Glomerular endothelial cell (primary cell): ENCODE data around the gene USP19. TPM values are rescaled to one million over a fixed set of nuclear protein-coding genes. Genes with fewer than 3 reads are reported as not detected.

Source experiments
- DNase-seq: peaks from one replicate; pipeline ENCODE4 v3.0.0-alpha.2; 2011; ENCODE audit warnings: low read depth, low spot score; ENCODE audit errors: extremely low read depth
- total RNA-seq: library from RNA; depleted of rRNA; stranded (reverse); fragments of >200 nt; gene quantifications from 2 replicates; pipeline ENCODE4 v1.2.3, GENCODE V29; 2015

Gene USP19
- total RNA-seq, 1 donor from 2014 or later: 43.1 TPM

- no peak for DNase-seq
Measured at GRCh38 chr3:49134471-49135265, 14.0 kb upstream of the USP19 start.

- DNase-seq: no peak
Measured at GRCh38 chr3:49133226-49133951, 12.8 kb upstream of the USP19 start.

GRCh38 chr3:49132437-49133225, 12.0 kb upstream of the USP19 start, which contains the start of gene LAMB2:
TSS of gene LAMB2 (minus strand) at chr3:49133050. CDS start at chr3:49132867, 183 bp downstream.
- peak; percentile 48 for DNase-seq

GRCh38 chr3:49132073-49132436, 11.4 kb upstream of the USP19 start:
- DNase-seq: no peak

GRCh38 chr3:49131576-49131975, 11.0 kb upstream of the USP19 start:
- DNase-seq: no peak

GRCh38 chr3:49131040-49131439, 10.4 kb upstream of the USP19 start:
- no peak for DNase-seq

- DNase-seq: no peak
Measured at GRCh38 chr3:49124991-49125670, 4.5 kb upstream of the USP19 start.

GRCh38 chr3:49124203-49124602, 3.6 kb upstream of the USP19 start:
- DNase-seq: no peak

GRCh38 chr3:49123687-49124086, 3.1 kb upstream of the USP19 start:
- no peak for DNase-seq

GRCh38 chr3:49122886-49123545, 2.4 kb upstream of the USP19 start:
- DNase-seq: no peak

GRCh38 chr3:49122451-49122850, 1.8 kb upstream of the USP19 start:
- no peak for DNase-seq

GRCh38 chr3:49122022-49122421, 1.4 kb upstream of the USP19 start:
- DNase-seq: no peak

- no peak for DNase-seq
Measured at GRCh38 chr3:49121132-49121736, 611 bp upstream of the USP19 start.

- DNase-seq: no peak
Measured at GRCh38 chr3:49120096-49120437, 556 bp downstream of the USP19 start.

GRCh38 chr3:49119439-49119838, 1.2 kb downstream of the USP19 start:
- DNase-seq: no peak

- no peak for DNase-seq
Measured at GRCh38 chr3:49119036-49119435, 1.6 kb downstream of the USP19 start.

GRCh38 chr3:49112262-49112661, 8.4 kb downstream of the USP19 start:
- DNase-seq: no peak

GRCh38 chr3:49111347-49111746, 9.3 kb downstream of the USP19 start:
- no peak for DNase-seq

- no peak for DNase-seq
Measured at GRCh38 chr3:49110780-49111179, 9.8 kb downstream of the USP19 start.

- no peak for DNase-seq
Measured at GRCh38 chr3:49108346-49108745, 12.3 kb downstream of the USP19 start.
